ENCODE results near the gene PKDCC.

PKDCC gene

GRCh38 chr2:42050010-42050702 is 2.3 kb downstream of the PKDCC start:
- DNase-seq = no peak

GRCh38 chr2:42050703-42051542 is 3.1 kb downstream of the PKDCC start:
- DNase-seq = no peak

DNA sequence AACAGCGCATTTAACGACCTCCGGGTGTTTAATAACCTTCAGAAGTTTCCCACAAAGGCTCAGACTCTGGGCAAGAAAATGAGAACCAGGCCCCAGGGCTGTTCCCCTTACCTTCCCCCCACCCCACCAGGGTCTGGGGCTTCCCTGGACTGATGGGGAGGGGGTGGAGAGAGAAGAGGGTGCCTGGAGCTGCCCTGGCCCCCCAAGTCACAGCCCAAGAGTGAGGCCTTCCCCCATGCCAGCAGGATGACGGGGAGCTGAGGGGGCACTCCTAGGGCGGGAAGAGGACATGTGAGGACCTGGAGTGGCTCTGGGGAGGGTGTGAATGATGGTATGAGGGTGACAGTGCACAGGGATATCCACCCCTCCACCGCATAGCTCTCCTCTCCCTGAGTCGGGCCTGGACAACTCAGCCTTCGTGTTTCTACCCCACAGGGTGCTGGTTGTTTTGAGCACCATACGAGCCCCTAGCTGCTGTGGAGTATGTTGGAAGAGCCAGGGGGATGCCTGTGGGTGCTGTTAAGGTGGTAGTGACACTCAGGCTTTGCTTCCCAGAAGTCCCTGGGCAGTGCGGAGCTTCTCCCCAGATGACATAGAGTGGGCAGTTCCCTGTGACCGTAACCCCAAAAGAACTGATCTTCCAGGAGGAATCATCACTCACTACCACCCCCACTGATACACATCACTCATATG is 3.9 kb downstream of the PKDCC start:
- DNase-seq = no peak

- peak; percentile 43 for DNase-seq
These were observed 5.1 kb downstream of the PKDCC start for GRCh38 chr2:42052702-42053481.

DNA sequence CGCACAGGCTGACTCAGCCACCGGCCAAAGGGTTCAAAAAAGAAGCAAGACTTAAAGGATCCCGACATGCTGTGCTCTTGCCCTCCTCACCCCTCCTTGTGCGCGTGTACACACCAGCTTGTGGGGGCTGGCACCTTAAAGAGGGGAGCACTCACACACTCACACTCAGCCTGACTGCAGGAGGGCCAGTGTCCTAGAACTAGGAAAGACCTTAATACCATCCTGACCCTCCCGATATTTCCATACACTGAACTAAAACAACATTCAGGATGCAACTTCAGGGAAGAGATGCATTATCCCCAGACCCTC is 5.6 kb downstream of the PKDCC start:
- DNase-seq = no peak

DNA sequence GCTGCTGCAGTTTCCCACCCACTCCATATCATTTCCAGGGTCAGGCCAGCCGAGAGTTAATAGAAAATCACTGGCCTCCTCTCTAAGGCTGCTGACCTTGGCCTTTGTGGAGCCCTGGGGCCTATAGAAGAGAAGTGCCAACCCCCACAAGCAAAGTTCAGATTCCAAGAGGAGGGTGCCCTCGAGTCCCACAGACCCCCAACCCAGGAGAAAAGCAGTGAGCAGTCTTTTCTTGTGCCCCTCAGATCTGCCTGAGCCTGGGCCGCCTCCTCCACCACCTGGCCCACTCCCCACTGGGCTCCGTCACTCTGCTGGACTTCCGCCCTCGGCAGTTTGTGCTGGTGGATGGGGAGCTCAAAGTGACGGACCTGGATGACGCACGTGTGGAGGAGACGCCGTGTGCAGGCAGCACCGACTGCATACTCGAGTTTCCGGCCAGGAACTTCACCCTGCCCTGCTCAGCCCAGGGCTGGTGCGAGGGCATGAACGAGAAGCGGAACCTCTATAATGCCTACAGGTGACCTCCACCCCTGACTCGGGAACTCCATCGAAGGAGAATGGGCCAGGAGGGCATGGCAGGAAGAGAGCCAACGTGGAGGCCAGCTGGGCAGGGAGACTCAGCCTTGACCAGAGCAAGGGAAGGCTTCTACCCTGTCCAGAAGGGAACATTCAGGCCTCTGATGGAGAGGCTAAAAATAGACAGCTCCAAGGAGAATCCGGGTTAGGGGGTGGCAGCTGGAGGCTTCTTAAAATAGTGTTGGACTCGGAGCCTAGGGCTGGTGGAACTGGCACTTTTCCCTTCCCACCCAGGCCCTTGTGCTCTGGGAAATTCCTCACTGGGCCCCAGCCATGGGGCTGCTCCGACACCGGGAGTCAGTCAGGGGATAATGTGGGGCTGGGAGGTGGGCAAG is 6.2 kb downstream of the PKDCC start:
- DNase-seq = no peak

DNA sequence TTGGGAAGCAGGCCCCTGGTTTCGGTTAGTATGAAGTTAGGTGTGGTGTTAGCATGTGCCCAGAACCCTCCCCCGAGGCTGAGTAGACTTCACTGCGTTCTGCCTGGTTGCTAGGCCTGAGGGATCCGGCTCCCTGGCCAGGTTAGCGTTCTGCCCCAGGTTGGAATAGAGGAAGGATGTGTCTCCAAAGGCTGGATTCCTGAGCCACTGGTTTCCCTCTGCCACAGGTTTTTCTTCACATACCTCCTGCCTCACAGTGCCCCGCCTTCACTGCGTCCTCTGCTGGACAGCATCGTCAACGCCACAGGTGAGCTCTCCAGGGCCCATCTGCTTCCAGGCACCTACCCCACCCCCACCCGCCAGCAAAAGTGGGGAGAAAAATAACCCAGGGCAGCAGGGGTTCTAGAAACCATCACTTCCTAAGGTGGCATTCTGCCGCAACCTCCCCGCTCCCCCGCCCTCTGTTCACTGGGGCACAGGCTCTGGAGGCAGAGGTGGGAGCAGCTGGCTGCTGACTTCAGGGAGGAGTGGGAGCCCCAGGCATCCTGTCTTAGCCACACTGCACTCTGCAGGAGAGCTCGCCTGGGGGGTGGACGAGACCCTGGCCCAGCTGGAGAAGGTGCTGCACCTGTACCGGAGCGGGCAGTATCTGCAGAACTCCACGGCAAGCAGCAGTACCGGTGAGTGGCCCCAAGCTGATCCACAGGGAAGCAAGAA is 7.1 kb downstream of the PKDCC start:
- DNase-seq = no peak

DNA sequence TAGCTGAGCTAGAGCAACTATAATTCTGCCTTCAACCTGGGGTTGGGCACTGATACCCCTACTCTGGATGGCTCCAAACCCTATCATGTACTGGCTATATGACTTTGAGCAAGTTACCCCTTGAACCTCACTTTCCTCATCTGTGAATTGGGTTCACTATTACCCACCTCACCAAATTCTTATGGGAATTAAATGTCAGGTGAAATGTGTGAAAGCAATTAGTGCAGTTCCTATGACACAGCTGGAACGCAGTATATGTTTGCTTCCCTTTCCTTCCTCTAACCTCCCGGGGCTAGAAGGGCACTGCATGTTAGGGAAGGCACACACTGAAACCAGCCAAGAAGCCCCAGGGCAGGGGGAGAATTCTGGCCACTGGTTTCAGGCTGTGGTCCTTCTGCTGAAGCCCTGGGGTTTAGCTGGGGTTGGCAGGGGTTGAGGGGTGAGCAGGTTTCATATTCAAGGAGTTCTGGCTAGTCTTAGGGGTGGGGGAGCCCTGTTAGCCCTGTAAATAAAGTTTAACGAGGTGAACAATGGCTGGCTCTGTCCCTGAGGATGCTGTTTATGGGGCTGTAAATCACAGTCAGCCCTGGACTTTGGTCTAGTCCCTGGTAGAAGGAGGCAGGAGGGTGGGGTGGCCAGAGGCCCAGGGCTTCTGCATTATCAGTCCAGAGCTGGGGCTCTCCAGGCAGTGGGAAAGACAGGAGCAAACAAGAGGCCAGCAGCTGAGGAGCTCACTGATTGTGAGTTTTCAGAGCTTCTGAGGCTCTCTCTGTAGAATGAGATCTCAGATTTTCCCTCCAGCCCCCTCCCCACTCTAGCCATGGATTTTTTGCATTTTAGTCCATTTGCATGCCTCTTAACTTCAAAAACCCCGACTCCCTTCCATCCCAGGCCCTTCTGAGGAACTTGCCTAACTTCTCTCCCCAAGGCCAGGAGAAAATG is 8.0 kb downstream of the PKDCC start:
- no peak for DNase-seq

DNA sequence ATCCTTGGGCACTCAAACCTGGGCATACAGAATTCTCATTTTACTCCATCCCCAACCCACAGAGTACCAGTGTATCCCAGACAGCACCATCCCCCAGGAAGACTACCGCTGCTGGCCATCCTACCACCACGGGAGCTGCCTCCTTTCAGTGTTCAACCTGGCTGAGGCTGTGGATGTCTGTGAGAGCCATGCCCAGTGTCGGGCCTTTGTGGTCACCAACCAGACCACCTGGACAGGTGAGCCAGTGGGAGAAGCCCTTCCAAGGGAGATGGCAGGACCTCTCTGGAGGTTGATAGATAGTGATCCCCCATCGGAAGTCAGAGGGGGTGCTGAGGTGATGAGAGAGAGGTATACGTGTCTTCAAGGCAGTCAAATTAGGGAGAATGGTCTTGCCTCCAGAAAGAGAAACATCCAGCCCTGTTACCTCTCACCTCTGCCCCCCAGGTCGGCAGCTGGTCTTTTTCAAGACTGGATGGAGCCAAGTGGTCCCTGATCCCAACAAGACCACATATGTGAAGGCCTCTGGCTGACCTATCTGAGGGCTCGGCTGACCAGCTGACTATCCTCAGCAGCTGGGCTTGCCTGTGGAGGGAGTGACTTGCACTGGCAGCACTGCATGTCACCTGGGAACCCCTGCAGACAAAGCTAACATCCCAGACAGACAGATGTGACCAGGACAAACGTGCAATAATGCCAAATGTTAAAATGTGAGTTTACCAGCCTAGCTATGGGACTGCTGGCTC is 9.5 kb downstream of the PKDCC start:
- no peak for DNase-seq

- DNase-seq = no peak
These were observed 10.2 kb downstream of the PKDCC start for GRCh38 chr2:42057902-42058450.

GRCh38 chr2:42059261-42059898 is 11.6 kb downstream of the PKDCC start:
- no peak for DNase-seq

DNA sequence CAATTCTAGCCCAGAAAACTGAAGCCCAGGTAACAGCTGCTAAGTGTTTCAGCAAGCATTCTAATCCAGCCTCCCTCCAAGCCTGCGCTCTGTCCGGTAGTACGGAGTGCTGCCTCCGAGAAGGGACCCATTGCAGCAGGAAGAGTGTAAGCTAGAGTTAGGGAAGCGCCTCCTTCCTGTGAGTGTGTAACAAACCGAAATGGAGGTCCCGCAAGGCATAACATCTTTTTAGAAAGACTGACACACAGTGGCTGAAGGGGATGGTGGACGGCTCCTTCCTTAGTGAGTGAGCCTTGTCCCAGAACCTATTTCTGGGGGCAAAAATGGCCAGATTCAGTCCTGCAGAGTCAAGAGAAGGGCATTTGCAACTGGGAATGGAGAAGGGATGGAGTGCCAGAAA is 12.2 kb downstream of the PKDCC start:
- DNase-seq = no peak

DNA sequence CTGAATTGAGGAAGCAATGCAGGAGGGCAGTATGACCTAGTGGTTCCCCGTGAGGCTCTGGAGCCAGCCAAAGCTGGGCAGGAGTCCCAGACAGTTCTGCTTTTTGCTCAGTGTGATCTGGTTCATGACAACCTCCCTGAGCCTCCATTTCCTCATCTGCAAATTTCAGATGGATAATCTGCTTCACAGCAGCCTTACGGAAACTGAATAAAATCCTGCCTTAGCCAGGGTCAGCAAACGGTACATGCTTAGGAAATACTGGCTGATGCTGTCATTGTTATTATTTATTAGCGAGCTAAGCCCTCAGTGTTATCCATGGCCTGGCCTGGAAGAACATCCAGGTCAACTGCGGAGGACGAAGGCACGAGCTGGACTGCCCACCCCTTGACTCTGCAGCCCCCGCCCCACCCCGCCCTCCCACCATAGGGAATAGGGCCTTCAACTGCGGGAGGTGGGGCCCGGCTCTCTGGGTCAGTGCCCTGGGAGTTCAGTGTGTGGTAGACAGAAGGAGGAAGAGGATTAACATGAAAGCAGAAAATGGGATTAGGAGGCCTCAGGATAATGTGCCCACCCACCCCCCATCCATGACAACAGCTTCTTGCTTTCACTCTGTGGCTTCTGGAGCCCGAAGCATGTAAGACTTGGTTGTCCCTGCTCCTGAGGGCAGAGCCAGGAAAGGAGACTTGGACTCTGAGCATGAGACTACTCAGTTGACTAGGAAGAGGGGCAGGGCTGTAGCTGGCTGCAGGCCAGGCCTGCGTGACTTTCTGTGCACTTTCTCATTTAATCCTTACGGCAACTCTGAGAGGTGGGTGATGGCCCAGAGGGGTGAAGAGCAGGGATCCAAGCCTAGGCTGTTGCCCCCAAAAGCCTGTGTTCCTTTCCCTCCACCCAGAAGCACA is 13.1 kb downstream of the PKDCC start:
- no peak for DNase-seq

- no peak for DNase-seq
These were observed 14.0 kb downstream of the PKDCC start for GRCh38 chr2:42061839-42062238.

- DNase-seq = peak; percentile 88
These were observed 15.8 kb downstream of the PKDCC start for GRCh38 chr2:42063431-42064171.

DNA sequence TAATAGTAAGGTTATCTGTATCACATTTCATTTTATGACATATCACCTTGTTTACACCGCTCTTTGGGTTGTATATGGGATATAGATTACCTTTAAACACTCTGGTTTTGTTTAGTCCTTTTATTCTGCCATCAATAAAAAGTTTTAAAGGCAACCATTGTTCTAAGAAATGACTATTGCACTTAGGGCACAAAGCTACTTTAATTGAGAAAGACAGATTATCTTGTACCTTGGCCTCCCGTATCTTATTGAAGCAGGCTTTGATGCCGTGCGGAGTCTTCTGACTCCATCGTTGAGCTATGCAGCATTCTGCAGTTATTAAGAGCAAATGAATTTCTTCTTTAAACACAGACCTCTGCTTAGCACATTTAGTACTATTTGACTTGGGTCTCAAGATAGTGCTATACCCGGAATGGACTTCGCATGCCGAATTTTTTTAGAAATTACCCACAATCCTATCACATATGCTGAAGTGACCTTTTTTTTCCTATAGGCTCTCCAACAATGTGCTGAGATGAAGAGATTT is 16.7 kb downstream of the PKDCC start:
- peak; percentile 82 for DNase-seq

Data from fibroblast of skin of abdomen (primary cell).